Cardiac fibroblast (primary cell): ENCODE results near the gene FEM1C.

ENCODE experiments used
- DNase-seq, 2 donors: peaks; one replicate each; pipeline versions ENCODE4 v3.0.0 to v3.0.0-alpha.2; 2010; ENCODE audit warnings: low read depth in 2 of 2
- H3K4me3 ChIP-seq, 2 donors: replicated peaks in 1 of 2; 1 replicate in 1 of 2; 2 replicates in 1 of 2; pipeline ENCODE4 v1.5.1; 2011; ENCODE audit warnings: low read depth in 2 of 2, low read length in 2 of 2, mild to moderate bottlenecking in 2 of 2, moderate library complexity in 1 of 2
- CTCF ChIP-seq: IDR thresholded peaks from one replicate; pipeline ENCODE4 v1.5.1; 2011; ENCODE audit warnings: low read depth, mild to moderate bottlenecking, low read length, inconsistent platforms

Gene FEM1C

GRCh38 chr5:115501464-115502210 lies 42.9 kb downstream of the FEM1C start:
- peak in 1 of 2 donors; percentile 42 for DNase-seq
- no peak overlapping the region for H3K4me3 ChIP-seq
- TF ChIP-seq CTCF = no peak

DNA sequence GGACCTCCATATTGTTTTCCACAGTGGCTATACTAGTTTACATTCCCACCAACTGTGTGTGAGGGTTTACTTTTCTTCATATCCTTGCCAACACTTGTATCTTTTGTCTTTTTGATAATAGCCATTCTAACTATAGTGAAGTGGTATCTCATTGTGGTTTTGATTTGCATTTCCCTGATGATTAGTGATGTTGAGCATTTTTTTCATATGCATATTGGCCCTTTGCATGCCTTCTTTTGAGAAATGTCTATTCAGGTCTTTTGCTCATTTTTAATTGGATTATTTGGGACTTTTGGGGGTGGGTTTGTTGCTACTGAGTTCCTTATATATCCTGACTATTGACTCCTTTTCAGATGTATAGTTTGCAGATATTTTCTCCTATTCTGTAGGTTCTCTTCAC lies 44.4 kb downstream of the FEM1C start:
- DNase-seq = no peak
- no peak for TF ChIP-seq CTCF
- no peak overlapping the region for H3K4me3 ChIP-seq

GRCh38 chr5:115496936-115497576 lies 47.5 kb downstream of the FEM1C start:
- DNase-seq = no peak
- no peak for TF ChIP-seq CTCF
- no peak overlapping the region for H3K4me3 ChIP-seq

- peak; percentile 31 to 40 for DNase-seq
- no peak overlapping the region for H3K4me3 ChIP-seq
- TF ChIP-seq CTCF = no peak
Measured at GRCh38 chr5:115494570-115495289, 49.8 kb downstream of the FEM1C start.

- H3K4me3 ChIP-seq = no peak overlapping the region
- TF ChIP-seq CTCF = no peak
- DNase-seq = no peak
Measured at GRCh38 chr5:115490596-115490995, 54.0 kb downstream of the FEM1C start.

GRCh38 chr5:115489733-115490132 lies 54.8 kb downstream of the FEM1C start:
- no peak overlapping the region for H3K4me3 ChIP-seq
- DNase-seq = no peak
- TF ChIP-seq CTCF = no peak
